HepG2 (cell line): ENCODE measurements around the gene HPD. TPM values are rescaled to one million over a fixed set of nuclear protein-coding genes. Genes with fewer than 3 reads are reported as not detected.

Experiments used
- HDAC1 ChIP-seq: sonication (generic); formaldehyde crosslinking; IDR thresholded peaks from 2 replicates; pipeline ENCODE4 v1.5.1; 2020; ENCODE audit warnings: mild to moderate bottlenecking, missing genetic modification reagents
- KDM1A ChIP-seq: IDR thresholded peaks from 2 replicates; pipeline ENCODE4 v1.6.1; 2016; ENCODE audit warnings: missing compliant biosample characterization
- KDM5A ChIP-seq: fragments of 200-600 bp; sonication (generic); IDR thresholded peaks from 2 replicates; pipeline ENCODE4 v1.7.0; 2018; ENCODE audit warnings: antibody characterized with exemption, mild to moderate bottlenecking, low read length, borderline replicate concordance
- PLSCR1 ChIP-seq: sonication (generic); formaldehyde crosslinking; IDR thresholded peaks from 2 replicates; pipeline ENCODE4 v1.5.0; 2020; ENCODE audit warnings: missing genetic modification reagents, mild to moderate bottlenecking, borderline replicate concordance
- SNAPC4 ChIP-seq: sonication (generic); formaldehyde crosslinking; IDR thresholded peaks from 2 replicates; pipeline ENCODE4 v1.4.0; 2020; ENCODE audit warnings: mild to moderate bottlenecking, missing genetic modification reagents
- ZBTB10 ChIP-seq: sonication (generic); formaldehyde crosslinking; IDR thresholded peaks from 2 replicates; pipeline ENCODE4 v1.4.0; 2020; ENCODE audit warnings: missing genetic modification reagents, borderline replicate concordance
- ZBTB44 ChIP-seq: sonication (generic); formaldehyde crosslinking; IDR thresholded peaks from 2 replicates; pipeline ENCODE4 v1.4.0; 2020; ENCODE audit warnings: missing genetic modification reagents
- ZHX2 ChIP-seq, 2 experiments: sonication (generic) in 1 of 2; formaldehyde crosslinking in 1 of 2; IDR thresholded peaks; 2 replicates each; pipeline versions ENCODE4 v1.6.1 to v1.9.0; 2014 to 2022; ENCODE audit warnings: antibody characterized with exemption in 1 of 2, borderline replicate concordance in 1 of 2, inconsistent platforms in 1 of 2, low read depth in 1 of 2, missing genetic modification reagents in 1 of 2
- ZNF101 ChIP-seq: sonication (generic); formaldehyde crosslinking; IDR thresholded peaks from 2 replicates; pipeline ENCODE4 v1.4.0; 2020; ENCODE audit warnings: mild to moderate bottlenecking, low read depth, missing genetic modification reagents, borderline replicate concordance
- ZNF550 ChIP-seq: sonication (generic); formaldehyde crosslinking; IDR thresholded peaks from 2 replicates; pipeline ENCODE4 v1.4.0; 2020; ENCODE audit warnings: mild to moderate bottlenecking, missing genetic modification reagents, borderline replicate concordance
- polyA plus RNA-seq, 8 experiments: library from polyadenylated mRNA; depleted of rRNA in 3 of 8; stranded (reverse) in 7 of 8; unstranded in 1 of 8; fragments of >200 nt; fragmentation: Illumina TruSeq in 4 of 8; extraction: Trizol in 4 of 8; gene quantifications; 2 replicates each; pipeline versions ENCODE4 v1.2.1 to v1.2.3, GENCODE V29; 2011 to 2016; ENCODE audit warnings: low read depth in 4 of 8, missing spikeins in 1 of 8, mixed read lengths in 1 of 8; ENCODE audit not compliant: insufficient read depth in 1 of 8
- total RNA-seq, 5 experiments: library from RNA; depleted of rRNA; stranded (reverse); fragments of >200 nt; fragmentation: Illumina TruSeq; extraction: Trizol; gene quantifications; 2 replicates each; pipeline ENCODE4 v1.2.3, GENCODE V29; 2016; ENCODE audit warnings: low read depth in 1 of 5

Gene HPD
- total and polyA plus RNA-seq, 2 of the 13 experiments (the other 11 are each of a cell fraction or from before 2014, with no cell fraction given), result 120 to 195 TPM

- TF ChIP-seq ZBTB10 (CRISPR knock-in tag) (peak; percentile 99), HDAC1 (CRISPR knock-in tag) (no peak; the same call in 1 of the 2 replicates), ZHX2 (IDR thresholded peaks at IDR 0.05; ENCODE audit: low read depth) (0 out of 2 replicates have a peak, but pooled peaks have one; percentile 25), ZHX2 (CRISPR knock-in tag; IDR thresholded peaks at IDR 0.05; ENCODE audit: borderline replicate concordance) (no peak; the same call in 1 of the 2 replicates), KDM1A (no peak), ZNF101 (no peak), SNAPC4 (CRISPR knock-in tag) (no peak; the same call in 1 of the 2 replicates), ZNF550 (CRISPR knock-in tag) (no peak), PLSCR1 (no peak), ZBTB44 (CRISPR knock-in tag) (peak; percentile 86; the same call in 1 of the 2 replicates), KDM5A (no peak)
These were observed 64.7 kb downstream of the HPD start (continued) for GRCh38 chr12:121793838-121794533.
